Activated CD4-positive, alpha-beta T cell treated with anti-CD3 and anti-CD28 coated beads for 24 hours (primary cell): ENCODE measurements around the gene ADGRD1.
"Not testable (repeated sequence)": the region's sequence is repeated elsewhere in the genome, so short reads cannot be mapped to it uniquely, and the experiment has no call there.

ENCODE experiments used
- DNase-seq, 2 donors: peaks; one replicate each; pipeline ENCODE4 v3.0.0-alpha.2; 2020; ENCODE audit warnings: low read depth in 2 of 2

ADGRD1 gene

GRCh38 chr12:130984183-130985058 lies 30.7 kb downstream of the ADGRD1 start:
- no peak for DNase-seq

DNA sequence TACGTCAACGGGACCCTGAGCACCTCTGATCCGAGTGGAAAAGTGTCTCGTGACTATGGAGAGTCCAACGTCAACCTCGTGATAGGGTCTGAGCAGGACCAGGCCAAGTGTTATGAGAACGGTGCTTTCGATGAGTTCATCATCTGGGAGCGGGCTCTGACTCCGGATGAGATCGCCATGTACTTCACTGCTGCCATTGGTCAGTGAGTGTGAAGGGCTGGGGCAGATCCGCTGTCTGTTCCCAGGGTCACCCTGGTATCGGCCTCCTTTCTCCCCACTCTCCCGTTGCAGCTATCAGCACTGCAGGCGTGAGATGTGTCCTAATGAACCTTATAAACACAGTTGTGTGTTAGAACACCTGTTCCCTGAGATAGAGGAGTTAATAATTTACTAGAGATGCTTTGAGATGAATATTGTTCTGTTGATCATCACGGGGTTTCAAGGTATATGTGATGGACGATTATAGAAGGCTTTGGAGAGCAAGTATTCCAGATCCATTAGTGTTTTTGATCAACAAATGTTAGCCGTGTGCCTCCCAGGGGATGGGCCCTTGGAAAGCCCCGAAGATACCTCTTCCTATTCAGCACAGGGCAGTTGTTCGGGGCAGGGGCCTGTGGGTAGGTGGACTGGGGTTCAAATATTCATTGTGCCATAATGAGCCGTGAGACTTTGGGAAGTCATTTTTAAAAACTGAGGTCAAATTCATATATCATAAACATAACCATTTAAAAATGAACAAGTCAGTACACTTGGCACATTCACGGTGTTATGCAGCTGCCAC lies 33.6 kb downstream of the ADGRD1 start:
- DNase-seq: no peak

GRCh38 chr12:130988261-130988660 lies 34.6 kb downstream of the ADGRD1 start:
- no peak for DNase-seq

DNA sequence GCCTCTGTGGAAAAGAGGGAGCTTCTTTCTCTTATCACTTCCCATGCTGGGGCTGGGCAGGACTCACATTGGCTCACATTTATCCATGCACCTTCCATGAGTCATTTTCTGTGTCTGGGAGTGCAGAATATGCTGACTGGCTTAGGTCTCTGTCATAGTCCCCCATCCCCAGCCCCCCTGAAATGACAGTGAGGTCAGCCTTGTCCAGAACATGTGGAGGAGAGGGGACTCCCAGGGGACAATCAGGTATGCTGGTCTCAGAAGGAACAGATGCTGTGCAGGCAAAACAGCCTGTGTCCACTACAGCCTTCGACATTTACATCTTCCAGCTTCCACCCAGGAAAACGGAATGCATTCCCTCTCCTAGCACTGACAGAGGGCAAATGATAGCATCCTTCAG lies 35.0 kb downstream of the ADGRD1 start:
- DNase-seq: no peak

- DNase-seq: no peak
These were observed 35.7 kb downstream of the ADGRD1 start for GRCh38 chr12:130989391-130989790.

DNA sequence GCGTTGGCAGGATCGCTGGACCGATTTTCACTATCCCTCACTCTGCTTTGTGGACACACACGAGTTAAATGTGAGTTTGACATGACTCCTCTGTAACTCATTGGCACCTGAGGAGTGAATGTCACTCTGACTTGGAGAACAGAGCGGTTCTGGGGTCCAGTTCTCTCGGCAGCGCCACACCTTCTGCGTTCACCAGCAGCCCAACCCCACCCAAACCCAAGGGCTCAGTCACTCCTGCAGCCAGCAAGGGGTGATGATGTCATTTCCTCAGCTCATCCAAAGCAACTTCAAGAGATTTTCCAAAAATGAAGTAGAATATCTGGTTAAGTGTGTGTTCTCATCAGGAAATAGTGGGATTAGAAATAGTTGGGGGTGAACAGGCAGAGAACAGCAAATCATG lies 36.3 kb downstream of the ADGRD1 start:
- DNase-seq: no peak

GRCh38 chr12:130992448-130992847 lies 38.7 kb downstream of the ADGRD1 start:
- no peak for DNase-seq

GRCh38 chr12:130992979-130993538 lies 39.4 kb downstream of the ADGRD1 start:
- DNase-seq: no peak

DNA sequence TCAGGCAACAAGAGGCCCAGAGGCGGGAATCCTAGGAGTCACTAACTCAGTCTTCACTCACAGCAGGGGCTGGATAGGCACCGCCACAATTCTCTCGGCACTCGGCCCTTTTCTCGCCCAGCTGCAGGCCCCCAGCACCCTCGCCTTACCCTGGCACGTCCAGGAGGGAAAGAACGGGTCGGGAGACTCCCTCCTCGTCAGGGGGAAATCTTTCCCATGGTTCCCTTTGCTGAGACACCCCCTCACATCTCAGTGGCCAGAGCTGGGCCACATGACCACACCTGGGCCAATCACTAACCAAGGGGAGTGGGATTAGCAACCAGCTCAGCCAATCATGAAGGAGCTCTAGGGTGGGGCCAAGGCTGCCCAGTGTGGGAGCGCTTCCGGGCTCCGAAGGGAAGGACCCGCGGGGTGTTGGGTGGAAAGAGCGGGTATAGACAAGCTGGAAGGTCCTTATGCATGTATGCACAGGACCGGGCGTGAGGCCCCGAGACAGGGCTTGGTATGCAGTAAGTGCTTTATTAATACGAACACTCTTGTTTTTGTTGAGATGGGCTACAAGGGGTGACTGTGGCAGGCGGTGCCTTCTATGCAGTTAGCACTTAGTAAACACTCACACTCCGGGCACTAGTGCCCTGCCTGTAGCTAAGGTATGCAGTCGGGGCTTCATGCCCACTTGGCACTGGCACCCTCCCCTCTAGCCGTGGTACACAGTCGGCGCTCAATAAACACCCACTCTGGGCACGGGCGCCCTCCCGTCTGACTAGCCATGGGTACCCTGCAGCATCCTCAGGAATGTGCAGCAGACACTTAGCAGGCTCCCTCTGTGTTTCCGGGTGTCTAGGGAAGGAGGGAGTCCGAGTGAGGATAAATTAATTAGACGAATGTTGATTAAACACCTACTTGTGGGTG lies 40.3 kb downstream of the ADGRD1 start:
- no peak for DNase-seq

- no peak for DNase-seq
These were observed 41.2 kb downstream of the ADGRD1 start for GRCh38 chr12:130994821-130995375.

DNA sequence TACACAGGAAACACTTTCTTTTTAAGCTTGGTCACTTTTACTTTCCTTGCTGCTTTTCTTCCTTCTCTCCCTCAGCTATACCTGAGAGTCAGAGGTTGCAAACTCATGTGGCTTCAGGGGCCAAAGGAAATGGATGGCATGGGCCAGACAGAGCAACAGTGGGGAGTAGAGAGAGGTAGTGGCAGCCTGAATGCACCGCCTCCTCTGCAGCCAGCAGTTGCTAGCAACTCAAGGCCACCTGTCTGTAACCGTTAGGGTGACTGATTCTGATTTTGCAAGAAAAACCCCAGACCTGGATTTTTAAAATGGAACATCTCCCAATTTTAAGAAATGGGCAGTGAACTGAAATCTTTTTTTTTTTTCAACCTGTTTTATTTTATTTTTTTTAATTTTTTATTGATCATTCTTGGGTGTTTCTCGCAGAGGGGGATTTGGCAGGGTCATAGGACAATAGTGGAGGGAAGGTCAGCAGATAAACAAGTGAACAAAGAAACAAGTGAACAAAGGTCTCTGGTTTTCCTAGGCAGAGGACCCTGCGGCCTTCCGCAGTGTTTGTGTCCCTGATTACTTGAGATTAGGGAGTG lies 41.8 kb downstream of the ADGRD1 start:
- not testable (repeated sequence) for DNase-seq

DNA sequence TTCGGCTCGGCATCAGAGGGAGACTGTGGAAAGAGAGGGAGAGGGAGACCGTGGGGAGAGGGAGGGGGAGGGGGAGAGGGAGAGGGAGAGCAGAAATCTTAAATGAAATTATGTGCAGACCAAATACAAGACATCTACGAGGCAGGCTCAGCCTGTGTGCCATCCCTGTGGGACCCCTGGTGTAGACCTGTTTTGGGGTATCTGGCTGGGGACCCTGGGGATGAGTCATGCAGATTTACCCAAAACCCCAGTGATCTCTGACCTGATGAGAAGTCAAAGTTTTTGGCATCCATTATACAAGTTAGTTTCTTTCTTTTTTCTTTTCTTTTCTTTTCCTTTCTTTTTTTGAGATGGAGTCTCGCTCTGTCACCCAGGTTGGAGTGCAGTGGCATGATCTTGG lies 44.4 kb downstream of the ADGRD1 start:
- no peak for DNase-seq

DNA sequence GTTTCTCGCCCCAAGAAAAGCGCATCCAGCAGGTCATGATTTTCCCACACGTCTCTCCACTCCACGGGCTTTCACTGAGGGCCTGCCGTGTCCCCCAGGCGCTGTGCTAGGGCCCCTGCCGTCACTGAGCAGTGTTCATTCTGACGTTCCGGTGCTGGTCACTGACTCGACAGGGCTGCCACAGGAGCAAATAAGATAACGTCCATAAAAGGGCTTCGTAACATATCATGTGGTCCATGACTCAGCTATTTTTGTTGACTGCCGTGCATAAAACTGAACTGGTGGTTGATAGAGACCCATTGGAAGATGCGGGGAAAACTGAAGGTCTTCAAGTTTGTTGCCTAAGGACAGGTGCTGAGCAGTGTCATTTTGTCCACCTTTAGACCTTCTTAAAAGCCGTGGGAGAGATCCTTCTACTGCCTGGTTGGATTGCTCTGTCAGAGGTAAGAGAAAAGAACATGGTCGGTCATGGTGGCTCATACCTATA lies 46.3 kb downstream of the ADGRD1 start:
- no peak for DNase-seq

- DNase-seq: no peak
These were observed 47.8 kb downstream of the ADGRD1 start for GRCh38 chr12:131001493-131001892.

- no peak for DNase-seq
These were observed 48.5 kb downstream of the ADGRD1 start for GRCh38 chr12:131002216-131002631.

GRCh38 chr12:131003036-131003715 lies 49.5 kb downstream of the ADGRD1 start:
- no peak for DNase-seq

- no peak for DNase-seq
These were observed 50.0 kb downstream of the ADGRD1 start for GRCh38 chr12:131003716-131004045.

- no peak for DNase-seq
These were observed 50.5 kb downstream of the ADGRD1 start for GRCh38 chr12:131004166-131004565.

DNA sequence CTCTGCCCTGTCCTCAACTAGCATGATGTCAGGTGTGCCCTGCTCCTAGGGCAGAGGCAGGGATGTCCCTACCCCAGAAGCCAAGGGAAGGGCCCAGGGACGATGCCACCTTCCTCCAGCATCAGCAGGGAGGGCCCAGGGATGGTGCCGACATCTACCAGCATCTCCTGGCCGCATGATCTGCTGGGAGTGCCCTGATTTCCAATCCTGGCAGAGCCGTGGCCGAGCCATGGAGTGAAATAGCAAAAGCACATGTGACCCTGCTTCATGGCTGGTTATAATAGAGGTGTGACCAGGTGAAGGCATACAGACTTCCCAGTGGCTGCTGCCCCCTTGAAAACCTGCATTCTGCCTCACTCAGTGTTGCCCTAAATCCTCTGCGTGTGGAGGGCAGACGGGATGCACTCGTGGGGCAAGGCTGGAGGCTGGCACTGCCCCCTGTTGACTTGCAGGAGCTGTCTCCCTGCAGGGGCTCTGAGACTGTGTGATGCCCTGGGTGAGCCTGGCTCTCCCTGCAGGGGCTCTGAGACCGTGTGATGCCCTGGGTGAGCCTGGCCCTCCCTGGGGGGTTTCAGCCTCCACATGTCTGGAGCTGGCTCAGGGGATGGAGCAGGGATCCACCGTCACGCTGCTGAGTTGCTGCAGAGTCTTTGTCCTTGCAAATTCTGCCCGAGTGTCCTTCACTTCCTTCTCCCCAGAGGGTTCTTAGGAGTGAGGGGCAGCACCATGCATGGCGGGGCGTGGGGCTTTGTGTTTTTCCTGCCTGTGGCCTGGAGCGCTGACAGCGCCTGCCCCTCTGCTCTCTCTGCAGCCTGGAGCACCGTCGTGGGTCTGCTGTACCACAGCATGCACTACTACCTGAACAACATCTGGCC lies 51.7 kb downstream of the ADGRD1 start:
- DNase-seq: no peak
